PC-9 (cell line): ENCODE results near the gene SDK1. TPM values are rescaled to one million over a fixed set of nuclear protein-coding genes. Genes with fewer than 3 reads are reported as not detected.
A peak's percentile ranks its signal among the peaks of the same experiment; 100 is the strongest.

ENCODE experiments used
- BruUV-seq: library from RNA; stranded (reverse); fragments of 400-500 nt; replicated peaks from 2 replicates; lab custom pipeline; 2021; lab: Mats Ljungman, UMichigan
- CTCF ChIA-PET: fragments of 300-600 bp; sonication (Branson Sonifier 250); formaldehyde crosslinking; loops from one replicate; lab custom pipeline; 2022; ENCODE audit warnings: antibody characterized with exemption; lab: Charles Lee
- POLR2A ChIA-PET: fragments of 300-600 bp; sonication (Branson Sonifier 250); formaldehyde crosslinking; loops from one replicate; lab custom pipeline; 2022; ENCODE audit warnings: antibody characterized with exemption; ENCODE audit not compliant: unreplicated experiment; lab: Charles Lee
- DNase-seq, 2 experiments: peaks; one replicate each; pipeline versions ENCODE4 v3.0.0 to v3.0.0-alpha.2; 2015 to 2022; ENCODE audit warnings: mixed read lengths in 1 of 2
- H2AFZ ChIP-seq: fragments of 200-600 bp; sonication (generic); 2 replicates; pipeline ENCODE4 v1.8.1; 2017; ENCODE audit warnings: antibody characterized with exemption
- H3F3A ChIP-seq: fragments of 200-600 bp; sonication (generic); 2 replicates; pipeline ENCODE4 v1.8.1; 2017; ENCODE audit warnings: antibody characterized with exemption, mild to moderate bottlenecking, low read depth; ENCODE audit not compliant: insufficient read depth
- H3K27ac ChIP-seq: fragments of 200-600 bp; sonication (generic); 2 replicates; pipeline ENCODE4 v1.6.1; 2016; ENCODE audit warnings: mixed run types
- H3K27me3 ChIP-seq: fragments of 200-600 bp; sonication (generic); 2 replicates; pipeline ENCODE4 v1.6.1; 2016; ENCODE audit warnings: low read depth, mixed run types; ENCODE audit not compliant: insufficient read depth
- H3K36me3 ChIP-seq: fragments of 200-600 bp; sonication (generic); 2 replicates; pipeline ENCODE4 v1.6.1; 2016; ENCODE audit warnings: low read depth, mixed run types
- H3K4me1 ChIP-seq: fragments of 200-600 bp; sonication (generic); replicated peaks from 2 replicates; pipeline ENCODE4 v1.6.1; 2016; ENCODE audit warnings: mixed run types; ENCODE audit not compliant: insufficient read depth
- H3K4me2 ChIP-seq: fragments of 200-600 bp; sonication (generic); 2 replicates; pipeline ENCODE4 v1.6.1; 2017; ENCODE audit warnings: mixed run types
- H3K4me3 ChIP-seq: fragments of 200-600 bp; sonication (generic); 2 replicates; pipeline ENCODE4 v1.6.1; 2016; ENCODE audit warnings: mixed run types
- H3K79me2 ChIP-seq: fragments of 200-600 bp; sonication (generic); 2 replicates; pipeline ENCODE4 v1.6.1; 2017; ENCODE audit warnings: low read depth, mixed run types
- H3K9me2 ChIP-seq: fragments of 200-600 bp; sonication (generic); 2 replicates; pipeline ENCODE4 v1.8.1; 2017; ENCODE audit warnings: mild to moderate bottlenecking; ENCODE audit not compliant: insufficient read depth
- H3K9me3 ChIP-seq: fragments of 200-600 bp; sonication (generic); 2 replicates; pipeline ENCODE4 v1.8.1; 2016; ENCODE audit warnings: low read depth; ENCODE audit not compliant: insufficient read depth
- H4K20me1 ChIP-seq: fragments of 200-600 bp; sonication (generic); 2 replicates; pipeline ENCODE4 v1.8.1; 2017; ENCODE audit not compliant: insufficient read depth
- EZH2 ChIP-seq: fragments of 200-600 bp; sonication (generic); IDR thresholded peaks from 2 replicates; pipeline ENCODE4 v1.8.0; 2017; ENCODE audit warnings: antibody characterized with exemption, low read depth
- intact Hi-C: fragments of 100-400 bp; cut with micrococcal nuclease; formaldehyde crosslinking; loops from one replicate; pipeline ENCODE4 v1.10.0; 2022; ENCODE audit not compliant: unreplicated experiment
- total RNA-seq: library from RNA; stranded (reverse); gene quantifications from 2 replicates; pipeline ENCODE4 v1.2.3, GENCODE V29; 2021
- TF ChIP-seq, protein P1 (sequence below): fragments of 200-600 bp; sonication (generic); conservative IDR thresholded peaks from 2 replicates; pipeline ENCODE4 v1.6.1; 2017; ENCODE audit warnings: mixed run types, antibody characterized with exemption, mild to moderate bottlenecking, moderate library complexity

Gene SDK1
- total RNA-seq, 1 experiment from 2014 or later, result not detected

DNA sequence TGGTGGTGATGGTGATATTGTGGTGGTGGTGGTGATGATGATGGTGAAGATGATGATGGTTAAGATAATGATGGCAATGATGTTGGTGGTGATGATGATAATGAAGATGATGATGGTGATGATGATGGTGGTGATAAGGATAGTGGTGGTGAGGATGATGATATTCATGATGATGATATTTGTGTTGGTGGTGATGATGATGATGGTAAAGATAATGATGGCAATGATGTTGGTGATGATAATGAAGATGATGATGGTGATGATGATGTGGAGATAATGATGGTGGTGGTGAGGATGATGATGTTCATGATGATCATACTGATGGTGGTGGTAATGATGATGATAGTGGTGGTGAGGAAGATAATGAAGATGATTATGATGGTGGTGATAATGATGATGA is 30.7 kb upstream of the SDK1 start:
- Histone ChIP-seq H3K4me1 (peaks cover 16% of the 10 kb centered on the region), H3K27ac (no peak overlapping the region), H3K27me3 (no peaks in the 10 kb centered on the region), H3K79me2 (no peaks in the 10 kb centered on the region), H3K36me3 (no peaks in the 10 kb centered on the region), H3K4me2 (no peak overlapping the region), H4K20me1 (no peaks in the 10 kb centered on the region), H3K9me3 (no peaks in the 10 kb centered on the region), H2AFZ (no peak overlapping the region), H3K9me2 (no peaks in the 10 kb centered on the region), H3K4me3 (no peak overlapping the region), H3F3A (peaks cover 16% of the 10 kb centered on the region; the same call in 1 of the 2 replicates)
- intact Hi-C loops, result no loop called here
- CTCF ChIA-PET, result no interaction called here
- no peak for TF ChIP-seq EZH2
- TF ChIP-seq, protein P1, sequence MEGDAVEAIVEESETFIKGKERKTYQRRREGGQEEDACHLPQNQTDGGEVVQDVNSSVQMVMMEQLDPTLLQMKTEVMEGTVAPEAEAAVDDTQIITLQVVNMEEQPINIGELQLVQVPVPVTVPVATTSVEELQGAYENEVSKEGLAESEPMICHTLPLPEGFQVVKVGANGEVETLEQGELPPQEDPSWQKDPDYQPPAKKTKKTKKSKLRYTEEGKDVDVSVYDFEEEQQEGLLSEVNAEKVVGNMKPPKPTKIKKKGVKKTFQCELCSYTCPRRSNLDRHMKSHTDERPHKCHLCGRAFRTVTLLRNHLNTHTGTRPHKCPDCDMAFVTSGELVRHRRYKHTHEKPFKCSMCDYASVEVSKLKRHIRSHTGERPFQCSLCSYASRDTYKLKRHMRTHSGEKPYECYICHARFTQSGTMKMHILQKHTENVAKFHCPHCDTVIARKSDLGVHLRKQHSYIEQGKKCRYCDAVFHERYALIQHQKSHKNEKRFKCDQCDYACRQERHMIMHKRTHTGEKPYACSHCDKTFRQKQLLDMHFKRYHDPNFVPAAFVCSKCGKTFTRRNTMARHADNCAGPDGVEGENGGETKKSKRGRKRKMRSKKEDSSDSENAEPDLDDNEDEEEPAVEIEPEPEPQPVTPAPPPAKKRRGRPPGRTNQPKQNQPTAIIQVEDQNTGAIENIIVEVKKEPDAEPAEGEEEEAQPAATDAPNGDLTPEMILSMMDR, result no peak
- POLR2A ChIA-PET, result no interaction called here
- DNase-seq, result no peak
- BruUV-seq, result no TSS peak

DNA sequence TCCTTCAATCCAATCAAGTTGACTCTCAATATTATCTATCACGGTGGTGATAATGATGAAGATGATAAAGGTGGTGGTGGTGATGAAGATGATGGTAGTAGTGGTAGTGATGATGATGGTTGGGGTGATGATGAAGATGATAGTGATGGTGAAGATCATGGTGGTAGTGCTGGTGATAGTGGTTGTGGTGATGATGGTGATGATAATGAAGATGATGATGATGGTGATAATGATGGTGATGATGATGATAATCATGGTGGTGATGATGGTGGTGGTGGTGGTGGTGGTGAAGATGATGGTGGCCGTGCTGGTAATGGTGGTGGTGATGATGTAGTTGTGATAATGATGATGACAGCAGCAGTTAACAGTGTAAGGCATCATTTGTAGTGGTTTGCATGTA is 29.8 kb upstream of the SDK1 start:
- no TSS peak for BruUV-seq
- intact Hi-C loops, result no loop called here
- POLR2A ChIA-PET, result no interaction called here

DNA sequence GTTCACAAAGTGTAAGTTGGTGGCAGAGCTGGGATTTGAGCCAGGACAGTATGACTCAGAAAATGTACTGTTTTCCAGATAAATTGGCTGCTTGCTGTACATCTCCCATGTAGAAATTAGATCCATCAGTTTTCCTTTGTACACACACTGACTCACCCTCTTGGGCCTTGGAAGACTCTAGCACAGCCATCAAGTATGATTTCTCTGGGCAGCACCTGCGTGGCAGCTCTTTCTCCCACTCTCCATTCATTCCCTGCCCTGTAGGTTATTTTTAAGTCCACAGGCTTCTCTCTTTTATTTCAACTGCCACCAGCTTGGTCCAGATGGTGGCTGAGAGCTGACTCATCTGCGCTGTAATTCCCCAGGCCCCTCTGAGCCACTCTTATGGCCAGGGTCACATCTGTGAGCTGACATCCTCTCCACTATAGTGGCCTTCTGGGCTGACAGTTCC is 28.3 kb upstream of the SDK1 start:
- no peaks in the 10 kb centered on the region for H3K9me2 ChIP-seq
- H3K27ac ChIP-seq, result no peak overlapping the region
- H4K20me1 ChIP-seq, result no peaks in the 10 kb centered on the region
- H3K4me1 ChIP-seq, result peaks cover 16% of the 10 kb centered on the region
- H2AFZ ChIP-seq, result no peak overlapping the region
- POLR2A ChIA-PET, result interaction anchor here (0.5 kb wide), 1 partner anchor 31 kb away, joined by 4 read pairs; no protein-coding TSS in a partner anchor
- TF ChIP-seq, protein P1, result no peak
- no peak for TF ChIP-seq EZH2
- H3K4me3 ChIP-seq, result no peak overlapping the region
- no TSS peak for BruUV-seq
- no peak overlapping the region for H3K4me2 ChIP-seq
- CTCF ChIA-PET, result interaction anchor here (0.6 kb wide), 1 partner anchor 1526 kb away, joined by 4 read pairs; no protein-coding TSS in a partner anchor
- H3K27me3 ChIP-seq, result no peaks in the 10 kb centered on the region
- no peaks in the 10 kb centered on the region for H3K36me3 ChIP-seq
- no peaks in the 10 kb centered on the region for H3K9me3 ChIP-seq
- peaks cover 16% of the 10 kb centered on the region; the same call in 1 of the 2 replicates for H3F3A ChIP-seq
- DNase-seq, result peak; percentile 33 to 77
- intact Hi-C loops, result no loop called here
- no peaks in the 10 kb centered on the region for H3K79me2 ChIP-seq

More for the DNA sequence above, 29.8 kb upstream of the SDK1 start:
- DNase-seq, result no peak
- Histone ChIP-seq H3K4me2 (no peak overlapping the region), H3K9me3 (no peaks in the 10 kb centered on the region), H3K4me3 (no peak overlapping the region), H3K27ac (no peak overlapping the region), H2AFZ (no peak overlapping the region), H3F3A (peaks cover 16% of the 10 kb centered on the region; the same call in 1 of the 2 replicates), H4K20me1 (no peaks in the 10 kb centered on the region), H3K4me1 (peaks cover 16% of the 10 kb centered on the region), H3K36me3 (no peaks in the 10 kb centered on the region), H3K79me2 (no peaks in the 10 kb centered on the region), H3K27me3 (no peaks in the 10 kb centered on the region), H3K9me2 (no peaks in the 10 kb centered on the region)
- CTCF ChIA-PET, result no interaction called here
- TF ChIP-seq, protein P1, result no peak
- no peak for TF ChIP-seq EZH2
